Hair follicular keratinocyte (primary cell): ENCODE measurements around the gene IGFLR1. TPM values are rescaled to one million over a fixed set of nuclear protein-coding genes. Genes with fewer than 3 reads are reported as not detected.

Experiments used
- total RNA-seq: library from RNA; depleted of rRNA; stranded (reverse); fragments of >200 nt; gene quantifications from 2 replicates; pipeline ENCODE4 v1.2.3, GENCODE V29; 2015

Gene IGFLR1
- total RNA-seq: 2.3 and 11.4 TPM in 2 replicates

DNA sequence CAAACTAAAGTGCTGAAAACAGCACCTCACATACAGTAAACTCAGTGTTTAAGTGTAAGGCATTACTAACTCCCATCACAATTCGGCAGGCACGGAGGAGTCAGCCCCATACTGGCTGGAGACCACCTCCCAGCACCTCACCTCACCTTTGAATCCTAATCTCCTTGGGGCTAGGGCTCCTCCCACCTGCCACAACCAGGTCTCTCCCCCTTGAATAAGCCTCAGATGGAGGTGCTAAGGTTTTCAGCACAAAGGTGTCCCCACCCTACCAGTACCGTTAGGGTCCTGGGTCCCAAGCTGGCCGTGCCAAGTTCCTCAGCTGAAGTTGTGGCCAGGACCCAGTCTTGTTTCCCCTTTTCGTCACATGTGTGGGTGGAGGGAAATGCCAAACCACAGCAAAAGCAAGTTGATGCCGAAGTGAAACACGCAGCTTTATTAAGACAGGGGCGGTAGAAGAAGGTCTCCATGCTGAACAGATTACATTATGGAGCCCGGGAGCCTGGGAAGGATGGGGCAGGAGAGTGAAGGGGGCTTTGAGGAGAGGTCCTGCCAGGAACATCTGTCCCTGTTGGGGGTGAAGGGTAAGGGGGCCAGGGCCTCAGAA is at the start of gene IGFLR1:
IGFLR1 (minus strand) TSS at position 332 of the 604 bp plus-strand sequence. CDS start 1,272 bp downstream, outside the sequence.

DNA sequence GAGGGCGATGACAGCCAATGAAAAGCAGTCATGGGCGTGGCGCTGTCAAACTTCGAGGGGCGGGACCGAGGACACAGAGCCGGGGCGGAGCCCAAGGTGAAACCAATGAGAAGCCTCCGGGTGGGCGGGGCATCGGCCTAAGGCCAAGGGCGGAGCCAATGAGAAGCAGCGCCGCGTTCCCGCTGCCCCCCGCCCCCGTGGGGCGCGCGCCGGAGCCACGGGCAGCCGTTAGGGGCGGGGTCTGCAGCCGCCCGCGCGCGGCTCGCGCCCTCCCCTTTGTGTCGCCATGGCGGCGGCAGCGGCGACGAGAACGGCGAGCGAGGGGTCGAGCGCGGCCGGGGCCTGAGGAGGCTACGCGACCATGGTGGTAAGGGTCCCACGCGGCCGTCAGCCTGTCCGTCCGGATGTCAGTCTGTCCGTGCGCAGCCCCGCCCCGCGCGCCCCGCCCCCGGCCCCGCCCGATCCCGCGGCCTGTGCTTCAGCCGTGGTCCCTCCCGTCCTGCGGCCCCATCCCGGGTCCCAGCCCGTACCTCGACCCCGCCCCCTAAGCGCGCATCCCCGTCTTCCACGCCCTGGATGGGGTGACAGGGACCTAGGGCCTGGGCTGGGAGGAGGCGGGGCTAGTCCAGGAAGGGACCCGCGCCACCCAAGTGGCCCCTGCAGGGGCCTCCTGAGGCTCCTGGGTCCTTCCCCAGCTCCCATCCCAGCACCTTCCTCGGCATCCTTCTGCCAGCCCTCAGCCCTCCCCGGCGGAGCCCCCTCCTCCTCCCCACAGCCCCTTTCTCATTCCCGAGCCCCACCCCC is 33.2 kb upstream of the IGFLR1 start, which contains the start of gene ARHGAP33:
ARHGAP33 (plus strand) TSS at position 267 of the 804 bp plus-strand sequence; CDS start at position 362, 95 bp downstream.

GRCh38 chr19:35757749-35758608 is 15.7 kb upstream of the IGFLR1 start, which contains the start of gene PROSER3:
Gene PROSER3 (plus strand): TSS chr19:35758176. CDS start chr19:35758216, 40 bp downstream.

DNA sequence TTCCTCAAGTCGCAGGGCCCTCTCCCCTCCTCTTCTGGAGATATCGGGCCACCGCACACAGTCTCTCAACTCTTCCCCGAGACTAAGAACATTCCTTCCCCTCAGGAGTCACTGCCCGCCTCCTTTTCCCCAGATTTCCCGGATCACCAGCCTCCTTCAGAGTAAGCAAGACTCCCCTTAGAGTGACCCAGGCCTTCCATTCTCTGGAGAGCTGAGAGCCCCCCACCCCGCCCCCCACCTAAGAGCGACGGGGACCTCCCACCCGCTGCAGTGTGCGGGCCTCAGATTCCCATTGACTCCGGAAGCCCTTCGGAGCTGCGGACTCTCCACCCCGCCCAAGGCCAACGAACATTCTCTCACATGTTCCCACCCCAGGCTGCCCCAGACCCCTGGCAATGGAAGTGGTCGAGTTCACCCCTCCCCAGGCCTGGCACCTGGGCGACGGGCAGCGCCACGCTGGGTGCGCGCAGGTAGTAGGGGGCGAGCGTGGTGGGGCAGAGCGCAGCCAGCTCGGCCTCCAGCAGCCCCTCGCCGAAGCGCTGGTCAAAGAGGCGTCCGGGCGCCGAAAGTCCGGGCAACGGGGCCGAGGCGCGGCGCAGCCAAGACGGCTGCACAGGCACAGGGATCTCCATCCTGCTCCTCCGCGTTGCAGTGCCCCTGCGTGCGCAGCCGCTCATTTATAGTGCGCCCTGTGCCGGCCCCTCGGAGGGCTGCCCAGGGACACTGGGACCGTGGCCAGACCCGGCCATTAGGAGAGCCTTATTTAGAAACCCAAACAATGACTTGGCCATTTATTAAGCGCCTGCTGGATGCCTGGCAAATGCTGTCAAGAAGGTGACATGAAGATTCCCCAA is 14.4 kb upstream of the IGFLR1 start, which contains the start of gene HSPB6:
HSPB6 (minus strand) TSS at position 653 of the 854 bp plus-strand sequence; CDS start at position 632, 21 bp downstream.

DNA sequence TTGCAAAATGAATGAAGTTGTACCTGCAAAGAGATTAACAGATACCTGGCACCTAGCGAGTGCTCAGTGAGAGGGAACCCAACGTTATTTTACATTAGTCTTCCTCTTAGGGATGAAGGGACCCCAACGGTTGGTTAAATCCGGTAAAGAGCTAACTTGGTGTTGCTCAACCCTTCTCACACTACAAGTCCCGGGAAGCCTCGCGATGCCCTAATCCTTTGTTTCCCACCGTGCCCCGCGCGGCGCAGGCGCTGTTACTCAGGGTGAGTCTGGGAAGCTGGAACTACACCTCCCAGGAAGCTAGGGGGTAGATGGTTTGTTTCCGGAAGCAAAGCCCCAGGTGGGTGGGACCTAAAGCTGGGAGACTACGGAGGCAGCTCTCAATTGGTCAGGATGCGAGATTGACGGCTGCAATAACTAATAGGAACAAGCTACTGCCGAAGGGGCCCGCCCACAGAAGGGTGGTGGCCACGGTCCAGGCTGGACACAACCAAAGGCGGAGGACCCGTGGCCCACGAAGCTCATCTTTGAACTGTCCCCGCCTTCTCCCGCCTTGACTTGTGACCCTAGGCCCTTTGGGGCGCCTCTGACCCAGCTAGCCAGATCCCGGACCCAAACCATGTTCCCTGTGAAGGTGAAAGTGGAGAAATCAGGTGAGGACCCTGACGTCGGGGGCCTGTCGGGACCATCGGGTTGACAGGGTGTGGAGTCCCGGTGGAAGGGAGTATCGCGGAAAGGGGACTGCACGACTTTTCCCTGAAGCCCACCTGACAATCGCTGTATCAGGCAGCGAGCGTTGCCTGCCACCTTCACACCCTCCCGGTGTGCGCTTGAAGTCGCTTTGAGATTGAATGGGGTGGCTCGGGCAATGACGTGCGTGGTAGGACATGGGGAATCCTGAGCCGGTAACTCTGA is 6.1 kb upstream of the IGFLR1 start, which contains the start of gene LIN37:
LIN37 (plus strand) TSS at position 471 of the 915 bp plus-strand sequence; CDS start at position 620, 149 bp downstream.

DNA sequence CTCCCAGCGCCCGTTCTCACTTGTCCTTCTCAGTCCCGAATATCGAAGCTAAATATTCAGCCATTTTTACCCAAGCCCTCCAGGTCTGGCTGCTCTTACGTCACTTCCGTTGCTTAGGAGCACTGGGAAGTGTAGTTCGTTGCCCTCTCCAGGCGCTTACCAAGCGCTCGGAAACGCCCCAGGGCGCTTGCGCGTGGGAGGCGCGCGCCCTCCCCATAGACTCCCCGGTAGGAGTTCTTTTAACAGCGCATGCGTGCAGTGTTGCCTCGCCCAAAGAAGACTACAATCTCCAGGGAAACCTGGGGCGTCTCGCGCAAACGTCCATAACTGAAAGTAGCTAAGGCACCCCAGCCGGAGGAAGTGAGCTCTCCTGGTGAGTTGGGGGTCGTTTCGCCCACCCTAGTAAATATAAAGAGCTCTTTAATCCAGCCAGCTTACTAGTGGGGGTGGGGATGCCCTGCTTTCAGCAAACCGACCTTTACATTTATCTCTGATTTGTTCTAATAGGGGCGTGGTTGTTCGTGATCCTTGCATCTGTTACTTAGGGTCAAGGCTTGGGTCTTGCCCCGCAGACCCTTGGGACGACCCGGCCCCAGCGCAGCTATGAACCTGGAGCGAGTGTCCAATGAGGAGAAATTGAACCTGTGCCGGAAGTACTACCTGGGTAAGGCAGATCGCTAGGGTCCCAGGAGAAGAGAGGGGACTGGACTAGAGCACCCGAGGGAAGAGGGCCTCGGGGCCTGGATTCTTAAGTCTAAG is 3.3 kb upstream of the IGFLR1 start, which contains the start of the genes PSENEN and U2AF1L4:
PSENEN (plus strand) TSS at position 324 of the 759 bp plus-strand sequence; CDS start at position 604, 280 bp downstream.
U2AF1L4 (minus strand) TSS at position 91 of the 759 bp plus-strand sequence; CDS start at position 64, 27 bp downstream.

DNA sequence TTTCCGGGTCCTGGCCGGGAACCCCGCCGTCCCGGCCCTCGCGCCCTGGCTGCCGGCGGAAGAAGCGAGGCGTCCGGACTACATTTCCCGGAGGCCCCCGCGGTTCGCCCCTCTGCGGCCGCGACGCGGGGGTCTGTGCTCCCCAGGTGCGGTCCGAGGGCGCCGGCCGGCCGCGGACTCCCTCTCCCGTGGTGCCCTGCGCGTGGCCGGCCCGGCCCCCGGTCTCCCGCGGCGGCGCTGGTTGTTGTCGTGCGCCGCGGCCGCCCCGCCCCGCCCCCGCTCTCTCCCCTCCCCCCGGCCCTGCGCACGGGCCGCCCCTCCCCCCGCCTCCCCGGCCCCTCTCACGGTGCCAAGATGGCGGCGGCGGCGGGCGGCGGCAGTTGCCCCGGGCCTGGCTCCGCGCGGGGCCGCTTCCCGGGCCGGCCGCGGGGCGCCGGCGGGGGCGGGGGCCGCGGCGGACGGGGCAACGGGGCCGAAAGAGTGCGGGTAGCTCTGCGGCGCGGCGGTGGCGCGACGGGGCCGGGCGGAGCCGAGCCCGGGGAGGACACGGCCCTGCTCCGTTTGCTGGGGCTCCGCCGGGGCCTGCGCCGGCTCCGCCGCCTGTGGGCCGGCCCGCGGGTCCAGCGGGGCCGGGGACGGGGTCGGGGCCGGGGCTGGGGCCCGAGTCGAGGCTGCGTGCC is 24.4 kb downstream of the IGFLR1 start, which contains the start of gene KMT2B:
KMT2B (plus strand) TSS at position 339 of the 680 bp plus-strand sequence; CDS start at position 355, 16 bp downstream.

GRCh38 chr19:35704218-35704617 is 38.0 kb downstream of the IGFLR1 start, which contains the start of gene ZBTB32:
Gene ZBTB32 (plus strand): TSS chr19:35704558. CDS start chr19:35714627, 10,069 bp downstream.

Other genes starting within 250 kb of the IGFLR1 start
- gene DMKN, start 228.8 kb downstream of the IGFLR1 start, total RNA-seq: 317 and 408 TPM in 2 replicates
- gene SBSN, start 214.1 kb downstream of the IGFLR1 start, total RNA-seq: 1.1 and 3.4 TPM in 2 replicates
- not detected in 2 replicates for gene GAPDHS, start 209.0 kb downstream of the IGFLR1 start, total RNA-seq
- 127 and 137 TPM in 2 replicates for gene TMEM147, start 196.8 kb downstream of the IGFLR1 start, total RNA-seq
- gene ATP4A, start 178.8 kb downstream of the IGFLR1 start, total RNA-seq: not detected in 2 replicates
- not detected in 2 replicates for gene PMIS2, start 156.3 kb downstream of the IGFLR1 start, total RNA-seq
- 11.0 and 13.1 TPM in 2 replicates for gene HAUS5, start 129.7 kb downstream of the IGFLR1 start, total RNA-seq
- 75.7 and 96.4 TPM in 2 replicates for gene RBM42, start 113.4 kb downstream of the IGFLR1 start, total RNA-seq
- 0.23 and 3.9 TPM in 2 replicates for gene ETV2, start 100.7 kb downstream of the IGFLR1 start, total RNA-seq
- 481 and 564 TPM in 2 replicates for gene COX6B1, start 94.1 kb downstream of the IGFLR1 start, total RNA-seq
- not detected in 2 replicates for gene UPK1A, start 75.9 kb downstream of the IGFLR1 start, total RNA-seq
- not detected in 2 replicates for gene ZBTB32, start 37.9 kb downstream of the IGFLR1 start, total RNA-seq
- 6.4 and 13.0 TPM in 2 replicates for gene KMT2B, start 24.4 kb downstream of the IGFLR1 start, total RNA-seq
- 10.5 and 12.1 TPM in 2 replicates for gene U2AF1L4, start 3.0 kb upstream of the IGFLR1 start, total RNA-seq
- gene PSENEN, start 3.2 kb upstream of the IGFLR1 start, total RNA-seq: 28.4 and 34.8 TPM in 2 replicates
- gene LIN37, start 6.1 kb upstream of the IGFLR1 start, total RNA-seq: 7.6 and 49.7 TPM in 2 replicates
- gene HSPB6, start 14.6 kb upstream of the IGFLR1 start, total RNA-seq: 0.15 TPM in 1 of 2 replicates, not detected in the other
- gene PROSER3, start 15.7 kb upstream of the IGFLR1 start, total RNA-seq: 8.4 and 11.7 TPM in 2 replicates
- gene ARHGAP33, start 33.1 kb upstream of the IGFLR1 start, total RNA-seq: 0.94 and 3.1 TPM in 2 replicates
- gene PRODH2, start 70.4 kb upstream of the IGFLR1 start, total RNA-seq: not detected in 2 replicates
- not detected in 2 replicates for gene NPHS1, start 110.1 kb upstream of the IGFLR1 start, total RNA-seq
- 0.08 and 0.23 TPM in 2 replicates for gene KIRREL2, start 114.5 kb upstream of the IGFLR1 start, total RNA-seq
- 0.42 and 2.0 TPM in 2 replicates for gene APLP1, start 126.1 kb upstream of the IGFLR1 start, total RNA-seq
- gene NFKBID, start 158.1 kb upstream of the IGFLR1 start, total RNA-seq: 2.3 and 4.2 TPM in 2 replicates
- gene HCST, start 160.1 kb upstream of the IGFLR1 start, total RNA-seq: not detected in 2 replicates
- not detected in 2 replicates for gene TYROBP, start 165.8 kb upstream of the IGFLR1 start, total RNA-seq
- 9.1 and 12.7 TPM in 2 replicates for gene LRFN3, start 193.9 kb upstream of the IGFLR1 start, total RNA-seq